ENCODE data around the gene LAMA2. TPM values are rescaled to one million over a fixed set of nuclear protein-coding genes. Genes with fewer than 3 reads are reported as not detected.

Gene LAMA2
- total RNA-seq, 1 donor from 2014 or later, result 0.45 TPM

DNA sequence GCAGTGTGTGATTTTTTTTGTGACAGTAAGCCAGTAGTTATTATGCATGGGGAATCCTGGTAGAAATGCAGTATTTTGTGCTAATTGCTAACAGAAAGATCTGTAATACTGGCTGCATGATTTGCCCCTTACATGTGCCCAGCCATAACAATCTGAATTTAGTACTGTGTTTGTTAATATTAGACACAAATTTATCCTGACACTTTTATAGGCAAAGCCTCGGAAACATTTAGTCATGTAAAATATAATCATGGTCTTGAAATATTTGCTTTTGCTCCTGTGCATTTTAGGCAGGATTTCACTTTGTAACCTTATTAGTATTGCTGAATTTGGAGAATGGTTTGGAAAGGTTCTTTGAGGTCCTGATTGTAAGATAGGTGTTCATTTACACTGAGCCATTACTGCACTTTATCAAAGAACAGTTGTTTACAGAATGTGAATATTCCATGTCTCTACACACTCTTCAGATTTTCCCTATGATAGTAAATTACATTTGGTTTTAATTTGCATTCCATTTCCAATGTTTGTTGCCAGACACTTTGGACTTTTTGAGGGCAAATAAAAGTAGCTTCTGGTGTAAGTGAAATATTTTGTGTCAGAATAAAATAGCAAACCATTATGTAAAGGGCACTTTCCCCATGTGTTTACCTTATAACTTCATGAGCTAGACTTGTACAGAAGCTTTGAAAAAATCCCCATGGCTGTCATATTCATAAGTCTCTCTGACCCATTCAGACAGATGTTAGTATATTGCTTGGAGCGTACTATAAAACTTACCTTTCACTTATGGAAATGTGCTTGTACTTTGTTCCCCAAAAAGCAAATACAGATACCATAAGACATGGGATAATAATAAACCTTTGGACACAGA, 477.1 kb downstream of the LAMA2 start:
- no peak for DNase-seq (ENCODE audit: low read depth)

DNA sequence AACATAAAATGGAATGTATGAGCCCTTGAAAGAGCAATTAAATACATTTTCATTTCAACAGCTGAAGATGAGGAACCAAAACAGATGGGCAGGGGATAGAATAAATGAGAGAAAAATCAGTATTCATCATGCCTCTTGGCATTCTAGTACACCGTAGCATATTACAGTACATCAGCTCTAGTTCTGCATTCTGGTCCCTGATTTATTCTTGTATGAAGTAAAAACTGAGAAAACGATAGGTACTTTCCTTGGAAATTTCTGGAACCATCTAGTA, 477.7 kb downstream of the LAMA2 start:
- DNase-seq (ENCODE audit: low read depth), result no peak

DNA sequence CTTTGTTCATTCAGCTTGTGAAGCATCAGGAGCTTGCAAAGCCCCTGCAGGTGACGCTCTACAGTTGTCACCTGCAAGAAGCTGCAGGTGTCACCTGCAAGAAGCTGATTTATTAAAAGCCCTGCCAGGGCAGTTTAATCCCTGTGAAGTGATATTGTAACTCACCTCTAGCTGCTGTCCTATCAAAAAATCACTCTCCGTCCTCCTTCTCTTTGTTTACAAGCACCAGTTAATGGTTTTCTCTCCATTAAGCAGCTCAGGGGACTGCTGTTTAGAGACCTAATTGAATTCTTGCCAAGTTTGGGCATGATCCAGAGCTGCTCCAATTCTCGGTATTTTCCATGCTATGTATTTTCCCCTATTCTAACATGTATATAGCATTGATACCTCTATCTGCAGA, 481.1 kb downstream of the LAMA2 start:
- DNase-seq (ENCODE audit: low read depth), result no peak

DNA sequence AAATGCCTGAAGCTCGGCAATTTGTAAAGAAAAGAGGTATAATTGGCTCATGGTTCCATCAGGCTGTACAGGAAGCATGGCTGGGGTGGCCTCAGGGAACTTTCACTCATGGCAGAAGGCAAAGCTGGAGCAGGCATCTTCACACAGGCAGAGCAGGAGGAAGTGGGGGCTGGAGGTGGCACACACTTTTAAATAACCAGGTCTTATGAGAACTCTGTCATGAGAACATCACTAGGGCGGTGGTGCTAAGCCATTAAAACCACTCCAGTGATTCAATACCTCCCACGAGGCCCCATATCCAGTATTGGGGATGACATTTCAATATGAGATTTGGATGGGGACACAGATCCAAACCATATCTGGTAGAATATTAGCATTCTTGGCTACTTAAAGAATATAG, 481.8 kb downstream of the LAMA2 start:
- no peak for DNase-seq (ENCODE audit: low read depth)

DNA sequence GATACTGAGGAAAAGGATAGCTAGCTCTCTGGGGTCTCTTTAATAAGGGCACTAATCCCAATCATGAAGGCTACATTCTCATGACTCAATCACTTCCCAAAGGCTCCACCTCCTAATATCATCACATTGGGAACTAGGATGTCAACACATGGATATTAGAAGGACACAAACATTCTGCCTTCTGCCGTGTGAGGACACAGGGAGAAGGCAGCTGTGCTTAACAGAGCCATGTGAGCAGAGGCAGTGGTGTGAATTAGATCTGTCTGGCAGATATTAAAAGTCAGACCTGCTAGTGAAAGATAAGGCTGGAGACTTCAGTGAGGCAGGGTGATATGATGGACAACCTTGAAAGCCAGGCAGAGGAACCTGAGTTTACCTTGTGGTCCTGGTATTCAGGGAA, 485.1 kb downstream of the LAMA2 start:
- DNase-seq (ENCODE audit: low read depth), result no peak

DNA sequence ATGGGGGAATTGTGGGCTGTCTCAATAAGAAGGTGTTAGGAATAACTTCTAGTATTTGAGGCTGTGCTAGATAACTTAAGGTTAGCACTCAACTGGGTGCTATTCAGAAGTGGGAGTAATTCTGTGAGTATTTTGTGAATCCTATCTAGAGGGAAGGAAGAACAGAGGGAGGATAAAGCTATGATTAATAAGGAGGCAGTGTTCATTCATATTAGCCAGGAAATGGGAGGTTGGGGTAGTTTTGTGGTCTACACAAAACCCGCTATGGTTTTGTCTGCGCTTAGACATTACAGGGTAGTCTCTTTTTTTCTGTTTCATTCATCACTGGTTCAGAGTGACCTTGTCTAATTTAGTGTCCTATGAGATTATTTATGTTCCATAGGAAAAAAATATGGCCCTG, 486.0 kb downstream of the LAMA2 start:
- DNase-seq (ENCODE audit: low read depth), result no peak

DNA sequence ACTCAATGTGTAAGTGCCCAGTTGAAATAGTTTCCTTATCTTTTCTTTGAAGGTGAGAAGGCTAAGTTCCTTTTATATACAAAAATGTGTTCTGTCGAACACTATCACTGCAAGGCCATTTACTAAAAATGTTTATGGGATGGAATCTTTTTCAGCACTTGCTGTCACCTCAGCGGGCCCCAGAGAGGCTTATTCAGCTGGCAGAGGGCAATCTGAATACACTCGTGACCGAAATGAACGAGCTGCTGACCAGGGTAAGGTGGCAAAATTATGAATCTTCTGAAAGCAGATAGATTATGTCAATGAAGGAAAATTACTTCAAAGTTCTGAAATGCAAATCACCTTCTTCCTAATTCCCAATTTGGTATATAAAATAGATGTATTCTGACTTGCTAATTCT, 486.8 kb downstream of the LAMA2 start:
- DNase-seq (ENCODE audit: low read depth), result no peak

DNA sequence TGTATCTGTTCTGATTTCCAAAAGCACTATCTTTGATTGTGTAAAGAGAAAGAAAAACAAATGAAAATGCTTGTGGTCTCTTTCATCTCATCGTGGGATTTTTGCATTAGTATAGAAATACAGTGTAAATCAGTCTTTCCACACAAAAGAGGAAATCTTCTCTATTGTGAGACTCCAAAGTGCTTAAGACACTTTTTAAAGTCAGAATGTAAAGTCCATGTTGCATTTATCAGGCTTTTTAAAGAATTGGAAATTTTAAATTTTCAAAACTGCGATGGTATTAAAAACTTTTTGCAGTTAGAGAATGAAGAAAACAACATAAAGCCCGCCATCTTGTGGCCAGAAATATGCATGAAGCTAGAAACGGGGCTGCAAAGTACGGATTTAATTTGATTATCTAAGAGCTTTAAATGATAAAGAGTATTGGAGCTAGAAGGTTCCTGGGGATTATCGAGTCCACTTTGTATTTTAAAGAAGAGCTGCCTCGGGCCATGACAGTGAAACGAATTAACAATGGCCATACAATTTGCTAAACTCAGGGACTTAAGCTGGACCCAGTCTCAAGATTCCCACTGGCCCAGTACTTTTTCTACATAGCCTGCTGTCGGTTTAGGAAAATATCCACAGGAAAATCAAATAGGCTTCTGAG, 487.5 kb downstream of the LAMA2 start:
- peak; percentile 34 for DNase-seq (ENCODE audit: low read depth)

DNA sequence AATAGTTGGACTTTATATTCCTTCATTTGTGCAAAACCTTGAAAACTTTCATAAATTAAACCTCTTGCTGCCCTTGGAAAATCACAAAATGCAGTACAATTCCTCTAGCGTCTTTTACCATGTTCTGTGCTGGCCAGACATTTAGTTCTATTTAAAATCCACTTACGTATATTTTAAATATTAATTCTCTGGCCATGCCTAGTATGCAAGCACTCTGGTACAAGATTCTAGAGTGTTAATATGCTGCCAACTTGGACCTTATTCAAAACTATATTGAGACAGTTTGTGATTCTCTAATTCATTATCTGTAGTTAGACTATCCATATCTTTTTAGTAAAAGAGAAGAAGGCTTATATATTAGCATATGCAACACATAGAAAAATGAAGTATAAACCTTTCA, 498.9 kb downstream of the LAMA2 start:
- DNase-seq (ENCODE audit: low read depth), result no peak

DNA sequence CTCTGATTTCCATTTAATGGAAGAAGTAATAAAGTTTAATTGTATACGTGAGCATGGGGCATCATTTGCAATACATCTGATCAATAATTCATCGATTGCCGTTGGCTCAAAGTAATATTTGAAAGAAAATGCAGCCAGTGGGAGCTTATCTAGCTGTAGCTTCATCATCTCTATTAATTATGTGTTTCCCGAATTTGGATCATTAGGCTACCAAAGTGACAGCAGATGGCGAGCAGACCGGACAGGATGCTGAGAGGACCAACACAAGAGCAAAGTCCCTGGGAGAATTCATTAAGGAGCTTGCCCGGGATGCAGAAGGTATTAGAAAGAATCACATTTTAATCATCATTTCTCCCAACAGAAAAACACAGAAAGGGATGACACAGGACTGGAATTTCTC, 500.0 kb downstream of the LAMA2 start:
- no peak for DNase-seq (ENCODE audit: low read depth)

DNA sequence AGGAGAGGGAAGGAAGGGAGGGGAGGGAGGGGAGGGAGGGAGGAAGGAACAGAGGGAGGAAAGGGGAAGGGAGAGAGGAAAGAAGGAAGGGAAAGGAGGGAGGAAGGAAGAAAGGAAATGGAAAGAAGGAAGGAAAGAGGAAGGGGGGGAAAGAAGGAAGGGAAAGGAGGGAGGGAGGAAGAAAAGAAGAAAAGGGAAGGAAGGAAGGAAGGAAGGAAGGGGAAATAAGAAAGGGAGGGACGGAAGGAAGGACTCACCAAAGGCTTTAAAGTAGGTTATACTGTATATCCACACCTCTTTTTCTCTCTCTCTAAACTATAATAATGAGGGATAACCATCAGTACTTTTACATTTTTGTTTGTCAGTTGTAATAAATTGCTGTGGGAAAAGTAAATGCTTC, 502.2 kb downstream of the LAMA2 start:
- no peak for DNase-seq (ENCODE audit: low read depth)

DNA sequence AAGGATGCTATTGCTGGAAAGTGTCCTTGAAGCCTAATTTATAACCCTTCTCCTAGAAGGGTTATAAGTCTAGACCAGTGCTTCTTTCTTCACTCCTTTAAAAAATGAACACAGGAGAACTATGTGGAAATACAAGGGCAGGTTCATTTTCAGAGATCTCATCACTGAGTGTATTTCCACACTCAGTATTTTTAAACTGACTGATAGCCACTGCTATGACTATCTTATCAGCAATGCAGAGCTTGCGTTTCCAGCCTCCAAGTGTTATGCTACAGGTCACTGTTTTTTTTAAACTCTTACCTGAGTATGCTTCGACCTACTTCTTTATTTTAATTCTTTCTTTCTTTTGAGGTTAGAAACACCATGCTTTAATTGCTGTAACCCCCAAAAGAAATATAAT, 508.0 kb downstream of the LAMA2 start:
- DNase-seq (ENCODE audit: low read depth), result no peak

DNA sequence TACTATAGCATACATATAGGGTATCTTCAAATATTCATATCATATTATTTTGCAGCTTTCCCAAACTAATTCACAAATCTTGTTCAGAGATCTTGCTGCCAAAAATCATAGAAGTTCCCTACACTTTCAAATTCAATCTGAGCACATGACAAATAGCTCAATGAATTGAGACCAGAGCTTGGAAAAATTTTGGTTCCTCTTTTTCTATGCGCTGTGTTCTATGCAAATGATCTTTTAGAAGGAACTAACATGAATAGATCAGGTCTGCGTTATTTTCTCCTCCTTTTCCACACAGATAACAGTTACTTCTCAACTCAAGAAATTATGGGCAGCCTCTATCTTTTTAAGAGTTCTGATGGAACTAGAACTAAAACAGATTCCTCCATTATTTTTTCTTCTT, 510.7 kb downstream of the LAMA2 start:
- no peak for DNase-seq (ENCODE audit: low read depth)

DNA sequence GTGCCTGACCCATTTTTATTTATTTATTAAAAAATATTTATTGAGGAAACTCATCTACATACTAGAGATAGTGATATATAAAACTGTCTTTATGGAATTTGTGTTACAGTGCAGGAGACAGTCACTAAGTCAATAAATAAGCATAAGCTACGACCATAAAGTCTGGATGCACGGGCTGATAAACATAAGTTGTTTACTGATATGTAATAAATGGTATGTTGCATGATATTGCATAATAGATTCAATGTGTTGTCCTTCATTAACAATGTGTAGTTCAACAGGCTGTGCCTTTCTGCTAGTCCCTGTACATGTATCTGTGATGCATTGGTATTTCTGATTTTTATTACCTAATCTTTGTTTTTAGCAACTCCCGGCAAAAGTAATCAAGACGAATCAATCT, 515.8 kb downstream of the LAMA2 start:
- DNase-seq (ENCODE audit: low read depth), result no peak

DNA sequence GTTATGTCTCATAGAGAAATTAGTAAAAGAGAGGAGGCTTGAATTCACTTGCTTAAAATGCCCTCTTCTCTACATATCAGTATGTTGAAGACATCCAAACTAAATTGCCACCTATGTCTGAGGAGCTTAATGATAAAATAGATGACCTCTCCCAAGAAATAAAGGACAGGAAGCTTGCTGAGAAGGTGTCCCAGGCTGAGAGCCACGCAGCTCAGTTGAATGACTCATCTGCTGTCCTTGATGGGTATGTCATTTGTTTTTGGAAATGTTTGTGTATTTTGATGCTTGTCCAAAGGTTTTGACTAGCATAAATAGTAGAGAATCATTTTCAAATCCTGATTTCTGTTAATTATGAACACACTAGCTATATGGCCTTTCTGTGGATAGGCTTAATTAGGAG, 519.3 kb downstream of the LAMA2 start:
- DNase-seq (ENCODE audit: low read depth), result no peak

DNA sequence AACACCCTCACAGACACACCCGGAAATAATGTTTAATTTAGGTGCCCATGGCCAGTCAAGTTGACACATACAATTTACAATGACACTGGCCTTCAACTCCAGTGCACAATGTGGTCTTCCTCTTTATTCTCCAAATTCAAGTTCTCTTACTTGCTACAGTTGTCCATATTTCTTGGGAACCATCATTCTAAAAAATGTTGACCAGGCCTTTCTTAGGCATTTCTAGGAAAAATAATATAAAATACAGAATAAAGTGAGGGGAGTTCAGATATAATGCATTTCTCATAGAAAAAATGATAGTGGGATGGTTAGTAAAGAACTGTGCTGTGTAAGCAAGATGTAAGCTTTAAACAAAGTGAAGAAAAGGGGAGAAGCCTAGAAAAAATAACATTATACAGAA, 528.2 kb downstream of the LAMA2 start:
- no peak for DNase-seq (ENCODE audit: low read depth)

DNA sequence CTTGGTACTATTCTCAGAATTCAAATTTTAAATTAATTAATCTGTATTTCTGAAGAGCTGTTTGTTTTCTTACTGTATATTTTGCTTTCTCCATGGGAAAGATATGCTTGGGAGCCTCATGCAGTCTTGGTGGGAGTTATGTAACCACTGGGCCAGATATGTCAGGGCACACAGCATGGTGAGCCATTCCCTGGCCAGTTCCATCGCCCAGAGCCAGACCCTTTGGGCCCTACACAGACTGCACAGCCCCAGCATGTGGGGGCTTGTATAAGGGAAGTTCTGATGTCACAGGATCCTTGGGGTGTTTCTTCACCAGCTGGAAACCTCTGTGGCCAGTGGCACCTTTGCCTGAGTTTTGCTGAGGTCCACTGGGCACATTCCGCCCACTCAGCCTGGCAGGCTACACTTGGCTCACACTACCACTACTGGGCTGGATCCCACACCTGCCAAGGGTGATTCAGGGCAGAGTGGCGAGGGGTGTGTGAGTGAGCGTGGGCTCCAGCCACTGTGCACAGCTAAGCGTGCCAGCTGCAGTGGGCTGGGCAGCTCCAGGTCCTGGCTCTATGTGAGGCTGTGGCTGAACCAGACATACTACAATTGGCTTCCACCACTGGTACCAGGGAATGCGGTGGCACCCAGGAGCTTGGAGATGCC, 533.5 kb downstream of the LAMA2 start:
- DNase-seq (ENCODE audit: low read depth), result peak; percentile 49

DNA sequence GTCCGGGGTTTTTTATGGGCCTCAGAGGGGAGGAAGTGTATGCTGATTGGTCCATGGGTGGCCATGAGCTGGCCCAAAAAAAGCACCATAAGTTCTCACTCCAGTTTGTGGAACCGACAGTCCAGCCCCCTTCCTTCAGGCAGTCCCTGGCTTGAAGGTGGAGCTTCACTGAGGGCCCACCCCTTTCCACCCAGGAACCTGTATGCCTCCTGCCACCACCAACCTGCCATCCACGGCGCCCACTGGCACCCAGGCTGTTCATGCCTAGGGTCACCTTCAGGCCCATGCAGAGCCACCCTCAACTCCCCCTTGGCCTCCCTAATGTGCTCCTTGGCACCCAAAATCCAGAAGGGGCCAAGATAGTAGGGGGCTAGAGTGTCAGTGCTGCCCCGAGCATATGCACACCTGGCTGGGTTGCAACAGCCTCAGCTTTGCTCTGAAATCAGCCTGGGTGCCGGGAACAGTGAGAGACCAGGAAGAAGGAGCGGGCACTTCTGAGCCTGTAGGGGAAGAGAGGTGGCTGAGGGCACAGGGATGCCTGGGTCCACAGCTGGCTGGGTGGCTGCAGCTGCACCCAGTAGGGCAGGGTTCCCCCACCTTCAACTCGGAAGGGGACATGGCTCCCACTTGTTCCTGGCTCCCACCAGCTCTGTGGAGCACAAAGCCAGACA, 534.6 kb downstream of the LAMA2 start:
- no peak for DNase-seq (ENCODE audit: low read depth)

DNA sequence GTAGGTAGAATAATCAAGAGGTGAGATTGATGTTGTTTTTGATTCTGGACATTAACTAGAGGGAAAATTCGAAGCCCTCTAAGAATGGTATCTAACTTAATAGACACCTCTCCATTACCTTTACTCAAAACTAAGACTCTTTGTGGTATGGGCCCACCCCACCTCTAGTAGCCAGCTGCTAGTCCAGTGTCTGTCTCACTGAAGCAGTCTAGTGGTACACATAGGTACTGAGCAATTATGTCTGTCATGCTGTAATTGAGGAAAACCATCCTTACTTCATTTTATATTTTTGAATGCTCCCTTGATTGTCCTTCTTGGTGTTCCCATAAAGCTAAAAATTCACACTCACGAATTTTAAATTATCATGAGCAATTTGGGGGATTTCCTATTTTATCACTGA, 536.4 kb downstream of the LAMA2 start:
- DNase-seq (ENCODE audit: low read depth), result no peak

DNA sequence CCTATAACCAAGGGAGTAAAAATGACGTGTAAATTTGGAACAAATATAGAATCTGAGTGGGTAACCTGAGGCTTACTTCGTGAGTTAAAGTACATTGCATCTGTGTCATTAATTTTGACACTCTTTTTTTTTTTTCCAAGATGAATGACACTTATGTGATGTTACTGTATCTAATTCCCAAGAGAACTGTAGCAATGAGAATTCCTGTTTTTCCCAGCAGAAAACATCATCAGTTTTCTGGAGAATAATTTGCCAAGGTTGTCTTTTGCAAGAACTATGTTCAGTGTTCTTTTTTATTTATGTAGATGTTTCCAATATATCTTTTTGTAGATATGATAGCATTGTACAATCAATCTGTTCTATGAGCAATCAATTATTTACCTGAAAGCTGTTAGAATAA, 543.4 kb downstream of the LAMA2 start:
- no peak for DNase-seq (ENCODE audit: low read depth)

DNA sequence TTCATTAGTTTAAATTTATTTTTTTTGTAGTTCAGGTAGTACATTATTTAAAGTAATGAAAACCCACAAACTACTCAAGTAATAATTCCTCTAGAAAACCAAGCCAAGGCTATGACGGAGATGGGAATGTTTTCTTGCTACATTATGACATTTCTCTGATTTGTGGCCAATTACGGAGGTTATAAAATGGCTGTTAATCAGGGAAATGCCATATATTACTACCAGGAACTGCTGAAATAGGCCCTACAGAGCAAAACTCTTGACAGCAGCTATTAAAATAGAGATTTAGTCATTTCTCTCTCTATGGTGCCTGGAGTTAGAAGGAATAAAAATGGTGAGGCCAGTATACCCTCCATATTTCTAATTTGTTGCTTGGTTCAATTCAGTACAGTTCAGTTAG, 547.0 kb downstream of the LAMA2 start:
- no peak for DNase-seq (ENCODE audit: low read depth)

DNA sequence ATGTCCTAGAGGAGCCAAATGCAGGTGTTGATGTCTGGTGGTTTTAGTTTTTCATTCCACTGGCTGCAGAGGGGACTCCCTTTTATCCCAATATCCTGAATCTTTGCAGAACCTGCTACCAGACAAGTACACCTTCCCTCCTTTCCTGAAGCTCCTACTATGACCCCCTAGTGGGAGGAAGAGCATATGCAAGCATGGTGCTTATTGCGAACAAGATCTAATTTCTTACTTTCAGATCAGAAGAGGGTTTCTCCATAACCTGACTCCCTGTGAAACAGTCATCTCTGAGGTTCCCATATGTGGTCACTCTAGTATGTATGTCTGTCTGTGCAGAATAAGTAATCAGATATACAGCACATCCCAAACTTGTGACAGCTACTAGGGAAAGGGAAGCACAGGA, 549.8 kb downstream of the LAMA2 start:
- peak; percentile 9 for DNase-seq (ENCODE audit: low read depth)

DNA sequence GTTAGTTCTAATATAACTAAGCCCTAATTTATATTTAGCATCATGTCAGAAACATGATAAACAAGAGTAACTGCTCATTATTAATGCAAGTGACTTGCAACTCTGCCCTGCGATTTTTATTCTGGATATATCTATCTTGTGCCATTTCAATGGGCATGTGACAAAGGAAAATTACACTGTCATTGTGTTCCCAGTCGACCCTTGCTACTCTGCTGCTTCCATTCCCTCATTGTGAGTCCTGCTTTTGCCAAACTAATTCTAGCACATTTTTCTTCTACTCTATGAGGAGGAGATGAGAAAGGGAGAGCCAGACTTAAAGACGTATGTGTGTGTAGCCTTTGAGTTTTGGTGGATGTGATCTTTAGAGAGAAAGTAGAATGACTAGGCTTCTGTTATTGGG, 551.2 kb downstream of the LAMA2 start:
- no peak for DNase-seq (ENCODE audit: low read depth)
